GM04504 (cell line): Measurements from ENCODE around the gene STAB1.

Experiments
- DNase-seq: peaks from one replicate; pipeline ENCODE4 v3.0.0-alpha.2; 2012; ENCODE audit warnings: low read depth

STAB1 gene

DNA sequence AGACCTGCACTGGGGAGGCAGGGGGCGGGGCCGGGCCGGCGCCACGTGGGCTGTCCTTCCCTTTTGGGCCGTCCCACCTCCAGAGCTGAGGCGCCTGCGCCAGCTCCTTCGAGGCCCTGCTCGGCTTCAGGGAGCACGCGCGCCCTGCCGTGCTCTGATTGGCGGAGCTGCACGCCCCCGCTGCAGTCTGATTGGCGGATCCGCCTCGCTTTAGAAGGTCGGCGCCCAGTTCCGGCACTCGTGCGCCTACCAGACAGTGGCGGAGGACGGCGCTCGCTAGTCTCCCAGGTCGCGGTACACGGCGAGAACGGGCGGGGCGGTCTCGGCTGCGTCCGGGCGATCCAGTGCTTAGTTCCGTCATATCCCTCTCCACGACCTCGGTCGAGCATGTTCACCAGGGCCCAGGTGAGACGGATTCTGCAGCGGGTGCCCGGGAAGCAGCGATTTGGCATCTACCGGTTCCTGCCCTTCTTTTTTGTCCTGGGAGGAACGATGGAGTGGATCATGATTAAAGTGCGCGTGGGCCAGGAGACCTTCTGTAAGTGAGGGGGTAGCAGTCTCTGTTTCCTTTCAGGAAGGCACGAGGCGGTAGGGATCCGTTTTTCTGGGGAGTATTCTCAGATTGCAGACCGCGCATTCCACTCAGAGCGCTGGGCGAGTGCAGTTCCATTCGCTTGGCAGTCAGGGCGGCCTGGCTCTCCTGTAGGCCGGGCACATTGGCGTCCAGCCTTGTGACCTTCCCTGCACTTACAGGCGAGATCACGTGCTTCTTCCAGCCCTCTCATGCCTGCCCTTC, 41.4 kb downstream of the STAB1 start, which contains the start of gene UQCC5:
Gene UQCC5, plus strand, starts transcription at position 237 of the 796 bp plus-strand sequence. Its CDS starts 151 bp downstream, at position 388.
- peak; percentile 96 for DNase-seq

DNA sequence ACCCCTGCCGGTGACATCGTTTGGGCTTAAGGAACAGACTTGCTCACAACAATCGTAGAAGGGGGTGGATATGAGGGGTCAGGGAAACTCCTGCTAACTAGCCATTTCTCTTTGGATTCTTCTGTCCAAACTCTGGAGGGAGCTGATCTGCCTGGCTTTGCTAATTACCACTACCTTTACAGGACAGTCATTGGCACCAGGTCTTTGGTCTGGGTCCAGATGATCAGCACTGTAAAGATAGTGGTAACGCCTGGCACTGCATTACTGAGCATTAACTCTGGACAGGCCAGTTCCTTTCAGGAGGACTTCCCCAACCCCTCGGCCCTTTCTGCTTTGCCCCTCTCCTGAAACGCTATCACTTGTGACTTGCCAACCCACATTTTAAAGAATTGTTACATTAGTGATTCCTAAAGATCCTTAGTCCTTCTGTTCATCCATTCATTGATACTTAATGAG, 42.1 kb downstream of the STAB1 start:
- DNase-seq: no peak

DNA sequence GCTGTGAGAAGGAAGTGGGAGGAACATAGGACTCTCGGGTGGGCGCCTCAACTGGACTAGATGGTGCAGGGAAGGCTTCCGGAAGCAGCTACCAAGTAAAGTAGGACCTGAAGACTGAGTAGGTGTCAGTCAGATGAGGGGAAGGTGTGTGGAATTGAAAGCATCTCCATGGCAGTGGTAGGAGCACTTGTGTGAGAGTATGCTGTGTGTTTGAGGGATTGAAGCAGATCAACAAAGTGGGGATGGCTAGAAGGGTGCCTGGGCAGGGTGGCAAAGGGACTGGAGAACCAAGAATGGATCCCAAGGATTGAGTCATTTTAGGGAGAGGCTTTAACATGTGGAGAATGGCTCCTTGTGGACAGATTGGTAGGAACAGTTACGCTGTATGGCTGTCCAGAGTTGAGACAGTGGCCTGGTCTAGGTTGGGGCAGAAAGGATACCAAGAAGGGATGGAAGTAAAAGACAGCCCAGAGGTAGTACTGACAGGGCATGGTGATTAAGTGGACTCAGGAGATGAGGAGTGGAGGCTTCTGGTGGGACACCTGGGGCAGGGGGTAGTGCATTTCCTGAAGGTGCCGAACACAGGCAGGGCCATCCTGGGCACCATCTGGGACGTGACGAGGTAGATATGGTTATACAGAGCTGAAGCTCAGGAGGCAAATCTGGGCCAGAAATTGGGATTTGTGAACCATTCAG, 42.7 kb downstream of the STAB1 start:
- no peak for DNase-seq

DNA sequence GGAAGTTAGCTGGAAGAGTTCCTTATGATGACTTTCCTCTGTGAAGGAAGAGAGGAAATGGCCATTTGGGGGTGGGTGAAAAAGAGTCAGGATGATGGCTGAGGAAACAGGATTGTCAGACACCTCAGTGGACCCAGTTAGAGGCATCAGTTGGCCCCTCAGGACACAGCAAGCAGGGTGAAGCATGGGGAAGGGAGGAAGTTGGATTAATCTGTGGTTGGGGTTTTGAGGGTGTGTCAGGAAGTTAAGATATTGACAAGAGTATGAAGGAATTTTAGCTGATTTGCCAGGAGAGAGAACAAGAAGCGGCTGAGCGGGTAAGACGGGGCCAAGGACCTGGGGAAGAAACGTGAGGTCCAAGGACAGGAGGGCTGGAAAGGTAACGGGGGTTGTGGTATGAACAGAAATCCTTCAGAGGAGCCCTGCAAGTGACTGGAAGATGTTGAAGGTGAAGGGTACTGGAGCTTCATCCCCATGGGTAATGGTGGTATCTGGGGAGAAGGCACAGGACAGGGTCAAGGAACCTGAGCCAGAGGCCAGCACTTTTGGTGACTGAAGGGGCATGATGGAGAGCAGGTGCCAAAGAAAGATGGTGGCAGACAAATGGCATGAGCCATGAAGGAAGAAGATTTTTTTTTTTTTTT, 44.0 kb downstream of the STAB1 start:
- no peak for DNase-seq

DNA sequence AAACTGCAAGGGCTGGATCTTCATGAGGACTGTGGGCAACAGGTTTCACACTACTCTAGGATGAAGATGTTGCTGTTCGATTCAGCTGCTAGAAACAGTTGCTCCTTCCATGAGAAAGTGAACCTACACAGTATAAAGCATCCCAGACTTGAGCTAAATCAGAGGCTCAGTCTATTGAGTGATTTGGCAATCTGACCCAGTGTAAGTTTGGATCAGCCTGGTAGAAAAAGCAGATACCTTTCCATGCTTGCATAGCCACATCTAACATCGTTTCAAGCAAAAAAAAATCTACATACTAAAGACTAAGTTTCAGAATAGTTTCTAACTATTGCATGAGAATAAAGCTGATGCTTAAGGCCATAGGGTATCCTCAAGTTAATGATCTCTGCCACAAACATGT, 45.9 kb downstream of the STAB1 start:
- DNase-seq: no peak

DNA sequence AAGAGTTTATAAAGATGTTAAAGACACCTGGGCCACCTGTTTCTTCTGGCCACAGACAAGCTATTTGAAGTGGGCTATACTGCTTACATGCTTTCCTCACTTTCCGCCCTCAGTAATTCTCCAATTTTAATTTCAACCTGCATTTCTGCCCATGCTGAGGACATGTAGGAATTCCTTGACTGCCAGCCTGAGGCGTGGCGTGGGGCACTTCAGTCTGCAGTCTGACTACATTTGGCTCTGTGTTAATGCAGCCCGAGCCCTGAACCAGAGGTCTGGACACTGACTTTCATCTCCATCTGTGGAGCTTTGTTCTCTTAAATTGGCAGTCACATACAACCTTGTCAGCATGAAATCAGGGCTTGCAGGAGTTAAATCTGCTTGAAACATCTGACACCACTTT, 49.8 kb downstream of the STAB1 start:
- DNase-seq: no peak

DNA sequence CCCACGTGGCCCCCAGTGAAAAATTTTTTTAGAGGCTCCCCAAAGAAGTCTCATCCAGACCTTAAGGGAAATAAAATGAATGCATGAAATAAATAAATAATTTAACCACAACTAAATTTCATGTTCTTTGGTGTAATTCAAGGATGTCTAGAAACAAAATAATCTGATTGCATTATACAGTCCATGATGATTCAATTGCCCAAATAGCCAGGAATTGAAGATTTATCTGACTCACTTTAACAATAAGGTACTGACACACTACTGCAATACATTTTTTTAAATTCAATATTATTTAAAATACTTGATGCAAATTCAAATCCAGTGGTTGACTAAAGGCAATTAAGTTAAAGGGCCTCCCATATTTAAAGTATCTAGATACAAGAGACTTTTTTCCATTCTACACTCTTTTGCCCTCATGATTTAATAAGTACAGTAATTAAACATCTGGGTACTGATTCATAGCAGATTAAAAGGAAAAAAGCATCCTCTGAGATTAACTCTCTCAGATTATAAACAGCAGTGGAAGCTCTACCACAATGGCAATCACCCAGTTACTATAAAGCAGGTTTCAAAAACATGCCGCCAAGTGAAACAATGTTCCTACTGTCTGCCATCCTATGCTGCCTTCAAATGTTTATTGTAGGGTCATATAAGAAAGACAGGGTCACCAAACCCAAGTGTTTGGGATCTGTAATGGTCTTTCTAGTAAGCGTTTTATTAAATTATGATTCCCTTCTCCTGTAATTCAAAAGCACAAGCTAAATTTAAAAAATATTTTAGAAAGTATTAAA, 51.2 kb downstream of the STAB1 start:
- no peak for DNase-seq

DNA sequence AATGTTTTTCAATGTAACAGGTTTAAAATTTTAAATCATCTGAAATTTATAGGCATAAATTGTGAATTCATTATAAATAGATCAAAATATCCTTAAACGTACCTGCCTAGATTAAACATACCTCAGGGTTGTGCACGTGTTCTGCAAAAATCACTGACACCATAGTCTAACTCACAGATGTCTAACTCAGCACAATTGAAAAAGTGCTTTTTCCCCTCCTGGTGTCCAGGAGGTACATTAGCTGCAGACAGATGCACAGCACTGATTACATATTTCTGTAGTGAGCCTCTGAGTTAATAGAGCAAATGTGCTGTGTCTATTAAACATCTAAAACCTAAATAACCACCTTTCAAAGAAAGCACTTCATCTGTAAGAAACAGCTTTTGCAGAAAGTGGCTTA, 52.0 kb downstream of the STAB1 start:
- no peak for DNase-seq

DNA sequence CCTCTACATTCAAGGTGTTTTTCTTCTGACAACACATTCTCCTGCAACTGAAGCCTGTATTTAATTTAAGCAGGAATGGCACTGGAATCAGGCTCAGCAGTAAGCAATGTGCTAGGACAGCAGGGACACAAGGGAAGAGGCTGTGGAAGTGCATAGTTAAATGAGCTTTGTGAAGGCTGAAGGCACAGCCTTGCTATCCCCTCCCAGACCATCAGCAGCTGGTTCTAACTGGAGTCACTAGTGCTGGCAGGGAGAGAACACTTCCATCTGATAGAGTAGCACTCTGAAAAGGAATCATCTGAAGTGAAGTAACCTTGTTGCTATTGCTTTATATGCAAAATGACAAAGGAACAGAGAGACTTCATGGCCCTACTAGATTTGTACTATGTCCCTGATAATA, 56.0 kb downstream of the STAB1 start:
- no peak for DNase-seq

DNA sequence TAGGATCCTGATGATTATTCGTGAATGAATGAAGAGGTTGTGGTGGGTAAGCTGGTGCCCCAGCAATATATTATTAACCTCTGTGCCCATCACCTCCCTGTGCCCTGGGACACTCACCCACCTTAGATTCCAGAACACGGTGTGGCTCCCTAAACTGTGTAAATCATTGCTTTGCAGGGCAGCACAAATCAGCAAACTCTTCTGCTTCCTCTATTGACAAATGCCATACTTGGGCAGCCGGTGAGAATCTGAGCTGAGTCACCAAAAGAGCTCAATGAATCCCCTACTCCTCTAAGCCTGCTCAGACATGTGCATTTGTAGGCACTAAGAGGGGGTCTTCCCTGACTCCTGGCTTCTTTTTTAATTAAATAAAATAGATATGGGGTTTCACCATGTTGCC, 57.0 kb downstream of the STAB1 start:
- no peak for DNase-seq

DNA sequence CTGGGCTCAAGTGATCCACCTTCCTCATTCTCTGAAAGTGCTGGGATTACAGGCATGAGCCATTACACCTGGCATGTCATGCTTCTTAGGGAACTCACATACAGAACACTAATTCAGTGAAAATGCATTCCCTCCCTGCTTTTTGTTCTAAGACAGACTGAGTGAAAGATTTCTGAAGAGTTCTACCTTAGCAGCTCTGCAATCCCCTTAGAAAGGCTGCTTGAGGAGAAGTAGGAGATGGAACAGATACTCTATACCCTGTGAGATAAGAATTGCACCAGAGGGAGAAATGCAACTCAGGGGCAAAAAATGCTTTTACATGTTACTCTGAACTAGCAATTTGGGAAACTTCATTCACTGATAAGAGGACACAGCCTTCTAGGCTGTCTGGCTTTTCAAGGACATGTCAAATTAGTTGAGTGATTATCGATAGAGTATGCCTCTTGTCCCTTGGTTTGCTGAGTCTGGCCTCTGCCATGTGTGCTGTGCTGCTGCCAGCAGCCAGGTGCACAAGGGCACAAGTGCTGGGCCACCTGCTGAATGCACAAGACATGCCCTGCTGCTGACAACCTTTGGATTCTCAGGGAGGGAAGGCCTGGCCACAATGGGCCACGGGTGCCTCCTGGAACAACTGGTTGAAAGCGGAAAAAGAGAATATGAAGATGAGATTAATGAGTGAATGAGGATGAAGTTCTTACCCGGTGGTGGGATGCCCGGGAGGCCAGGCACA, 59.1 kb downstream of the STAB1 start:
- no peak for DNase-seq

DNA sequence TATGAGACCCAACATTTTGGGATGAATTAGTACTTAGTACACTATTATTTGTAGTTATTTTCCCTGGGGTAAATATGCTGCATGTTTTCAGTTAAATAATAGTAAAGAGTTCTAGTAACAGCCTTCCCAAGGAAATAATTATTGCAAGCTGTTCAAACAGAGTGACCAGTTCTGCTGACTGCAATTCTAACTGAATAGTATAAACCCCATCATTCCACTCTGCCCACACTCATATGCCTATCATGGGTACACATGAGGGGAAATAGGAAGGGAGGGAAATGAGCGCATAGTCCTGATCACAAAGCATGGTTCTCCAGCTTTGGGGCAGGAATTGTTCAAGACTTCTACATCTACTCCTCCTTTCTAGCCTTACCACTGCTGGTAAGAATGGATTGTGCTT, 59.9 kb downstream of the STAB1 start:
- no peak for DNase-seq

DNA sequence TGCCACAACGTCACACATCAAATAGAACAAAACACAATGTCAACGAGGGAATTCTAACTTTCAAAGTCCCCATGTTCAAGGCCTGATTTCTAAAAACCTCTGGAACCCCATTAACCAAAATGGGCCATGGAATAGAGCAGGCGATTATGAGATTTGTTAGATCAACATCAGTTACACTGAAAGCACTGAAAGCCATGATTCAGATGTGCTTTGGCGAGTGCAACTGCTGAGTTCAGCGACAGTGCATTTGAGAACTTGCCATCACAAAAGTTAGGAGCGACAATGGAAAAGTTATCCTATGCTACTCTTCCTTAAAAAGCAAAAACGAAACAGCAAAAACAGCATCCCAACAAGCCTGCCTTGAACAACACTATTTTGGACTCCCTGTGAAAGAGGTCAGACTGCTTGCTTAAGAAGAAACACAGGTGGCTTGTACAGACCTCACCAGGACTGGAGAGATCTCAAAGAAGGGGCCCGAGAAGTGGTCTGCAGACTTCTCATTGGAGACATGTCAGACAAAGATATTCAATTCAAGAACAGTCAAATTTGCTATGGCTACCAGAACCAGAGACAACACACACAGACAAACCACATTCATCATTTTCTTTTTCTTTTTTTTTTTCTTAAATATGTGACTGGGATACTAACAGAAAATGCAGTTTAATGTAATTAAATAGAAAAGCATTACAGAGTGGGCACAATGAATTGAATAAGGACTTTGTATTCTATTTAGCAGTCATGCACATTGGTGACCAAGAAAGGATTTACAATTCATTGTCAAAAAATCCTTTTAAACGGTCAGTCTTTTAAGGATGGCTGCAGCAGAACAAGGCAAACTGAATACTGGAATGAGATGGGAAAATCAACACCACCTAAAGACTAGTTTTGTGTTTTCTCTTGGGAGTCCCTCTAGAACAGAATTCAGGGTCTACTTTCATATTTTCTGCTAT, 62.1 kb downstream of the STAB1 start:
- DNase-seq: no peak

DNA sequence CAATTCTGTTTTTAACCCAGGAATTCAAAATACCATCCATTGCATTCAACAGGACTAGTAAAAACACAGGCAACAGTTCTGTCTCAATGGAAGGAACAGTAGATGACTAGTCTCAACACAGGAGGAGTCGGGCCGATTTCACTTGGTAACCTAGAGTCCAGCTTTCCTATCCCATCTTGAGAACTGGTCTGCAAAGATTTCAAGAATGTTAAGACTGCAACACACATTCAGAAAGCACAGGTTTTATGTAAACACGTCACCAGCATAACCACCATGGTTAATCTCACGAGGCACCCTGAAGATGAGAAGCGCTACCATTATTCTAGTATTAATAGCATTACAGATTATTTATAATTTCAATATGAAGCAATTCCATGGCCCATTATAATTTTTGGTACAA, 63.3 kb downstream of the STAB1 start:
- no peak for DNase-seq

DNA sequence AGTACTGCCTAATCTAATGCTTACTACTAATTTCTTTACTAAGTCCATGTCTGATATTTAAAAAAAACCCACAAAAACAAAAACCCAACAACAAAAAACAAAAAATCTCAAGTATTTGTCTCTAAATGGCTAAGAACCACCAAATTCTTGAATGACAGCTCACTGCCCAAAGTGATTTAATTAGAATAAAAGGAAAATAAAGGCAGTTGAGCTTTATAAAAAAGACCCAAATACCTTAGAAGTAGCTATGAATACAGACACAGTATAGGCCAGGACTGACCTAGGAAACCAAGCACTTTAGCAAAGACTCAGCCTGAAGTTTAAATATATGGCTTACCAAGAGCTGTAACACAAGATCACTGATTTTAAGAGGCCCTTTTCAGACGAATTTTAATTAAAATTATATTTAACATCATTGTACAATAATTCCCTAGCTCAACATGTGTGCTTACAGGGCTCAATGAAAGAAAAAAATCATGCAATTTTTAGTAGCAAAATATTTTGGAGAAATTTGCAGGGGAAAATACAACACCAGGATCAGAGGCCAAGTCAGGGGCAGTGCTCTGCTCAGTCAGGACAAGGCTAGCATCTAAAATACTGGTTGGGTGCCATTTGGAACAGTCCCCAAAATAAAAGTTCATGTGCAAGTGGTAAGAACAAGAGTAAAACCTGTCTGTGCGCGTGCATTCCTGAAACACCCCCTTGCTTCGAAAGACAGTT, 66.0 kb downstream of the STAB1 start:
- DNase-seq: no peak

DNA sequence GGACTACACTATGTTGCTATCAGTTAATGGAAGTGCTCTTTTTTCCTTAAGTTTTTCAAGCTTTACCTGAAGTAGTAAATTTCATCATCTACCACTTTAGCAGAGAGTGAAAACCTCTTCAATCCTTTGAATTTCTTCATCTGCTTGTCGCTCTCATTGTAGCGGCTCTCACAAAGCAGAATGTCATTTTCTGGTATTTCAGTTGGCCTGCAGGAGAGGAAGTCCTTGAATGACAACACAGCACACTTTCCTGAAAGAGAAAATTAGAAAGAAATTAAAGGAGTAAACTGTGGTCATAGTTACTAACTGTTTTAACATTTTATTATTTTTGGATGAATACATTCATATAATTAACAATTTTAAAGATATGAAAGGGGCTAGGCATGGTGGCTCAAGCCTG, 68.8 kb downstream of the STAB1 start:
- no peak for DNase-seq

DNA sequence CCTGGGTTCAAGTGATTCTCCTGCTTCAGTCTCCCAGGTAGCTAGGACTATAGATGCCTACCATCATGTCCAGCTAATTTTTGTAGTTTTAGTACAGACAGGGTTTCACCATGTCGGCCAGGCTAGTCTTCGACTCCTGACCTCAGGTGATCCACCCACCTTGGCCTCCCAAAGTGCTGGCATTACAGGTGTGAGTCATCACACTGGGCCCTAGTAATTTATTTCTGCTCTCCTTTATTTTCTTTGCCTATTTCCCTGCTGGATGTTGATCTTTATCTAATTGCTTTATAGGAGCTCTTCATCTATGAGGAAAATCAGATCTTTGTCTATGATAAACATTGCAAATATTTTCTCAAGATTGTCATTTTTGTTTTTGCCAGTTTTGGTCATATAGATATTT, 72.9 kb downstream of the STAB1 start:
- DNase-seq: no peak

DNA sequence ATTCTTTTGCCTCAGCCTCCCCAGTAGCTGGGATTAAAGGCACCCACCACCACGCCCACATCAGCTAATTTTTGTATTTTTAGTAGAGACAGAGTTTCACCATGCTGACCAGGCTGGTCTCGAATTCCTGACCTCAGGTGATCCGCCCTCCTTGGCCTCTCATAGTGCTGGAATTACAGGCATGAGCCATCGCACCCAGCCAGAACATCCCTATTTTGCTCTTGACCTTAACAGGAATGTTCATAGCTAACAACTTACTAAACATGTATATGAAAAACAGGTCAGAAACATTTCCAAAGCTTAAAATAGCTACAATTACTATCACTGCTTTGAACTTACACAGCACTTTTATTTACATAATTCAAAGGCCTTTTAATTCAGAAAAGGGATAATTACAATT, 74.9 kb downstream of the STAB1 start:
- DNase-seq: no peak

DNA sequence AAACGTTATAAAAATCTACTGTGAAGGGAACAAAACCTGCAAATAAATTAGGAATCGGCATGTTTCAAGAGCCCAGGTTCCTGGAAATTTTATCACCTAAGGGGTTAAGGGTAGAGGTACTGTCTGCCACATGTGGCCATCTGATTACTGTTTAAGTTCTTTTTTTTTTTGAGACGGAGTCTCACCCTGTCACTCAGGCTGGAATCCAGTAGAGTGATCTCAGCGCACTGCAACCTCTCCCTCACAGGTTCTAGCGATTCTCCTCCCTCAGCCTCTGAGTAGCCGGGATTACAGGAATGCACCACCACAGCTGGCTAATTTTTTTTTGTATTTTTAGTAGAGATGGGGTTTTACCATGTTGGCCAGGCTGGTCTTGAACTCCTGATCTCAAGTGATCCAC, 77.1 kb downstream of the STAB1 start:
- no peak for DNase-seq
